Liver (tissue), 3 donors: ENCODE results near the gene SBF2.

Experiments
- CTCF ChIP-seq: fragments of 150-350 bp; IDR thresholded peaks from 2 replicates; pipeline ENCODE4 v1.5.1; 2017; ENCODE audit warnings: improper control_type of control experiment, low read depth, low read length; ENCODE audit not compliant: missing input control
- JUND ChIP-seq, 2 donors: IDR thresholded peaks; 2 replicates each; pipeline ENCODE4 v1.6.1; 2016; ENCODE audit warnings: antibody characterized with exemption in 2 of 2
- REST ChIP-seq: IDR thresholded peaks from 2 replicates; pipeline ENCODE4 v1.6.1; 2016; ENCODE audit warnings: antibody characterized with exemption, mild to moderate bottlenecking
- TAF1 ChIP-seq: conservative IDR thresholded peaks from 2 replicates; pipeline ENCODE4 v1.6.1; 2016; ENCODE audit warnings: antibody characterized with exemption, mild to moderate bottlenecking
- donor health status: healthy.
- donor health status: healthy.

DNA sequence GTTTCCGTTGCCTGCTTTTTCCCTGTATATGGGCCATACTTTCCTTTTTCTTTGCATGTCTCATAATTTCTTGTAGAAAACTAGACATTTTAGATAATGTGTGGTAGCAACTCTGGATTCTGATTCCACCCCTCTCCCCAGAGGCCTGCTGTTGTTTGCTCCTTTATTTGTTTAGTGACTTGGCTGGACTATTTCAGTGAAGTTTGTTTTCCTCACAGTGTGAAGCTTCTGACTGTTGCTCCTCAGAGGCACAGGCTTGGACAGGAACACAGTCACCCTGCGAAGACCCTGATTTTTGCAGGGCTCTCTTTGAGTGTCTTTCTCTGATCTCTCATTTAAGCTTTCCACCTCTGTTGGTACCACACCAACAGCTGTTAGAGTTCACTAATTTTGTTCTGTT is 557.7 kb downstream of the SBF2 start:
- TF ChIP-seq CTCF (no peak), REST (no peak), JUND (IDR thresholded peaks at IDR 0.05) (no peak), TAF1 (no peak)
